ENCODE results near the gene TUBB.

- TF ChIP-seq CTCF (IDR thresholded peaks at IDR 0.05): no peak
- no peak for TF ChIP-seq POLR2A (IDR thresholded peaks at IDR 0.05)
Observed at GRCh38 chr6:30679765-30680535, 40.2 kb upstream of the TUBB start.
